ENCODE results near the gene RBP5. TPM values are rescaled to one million over a fixed set of nuclear protein-coding genes. Genes with fewer than 3 reads are reported as not detected.
"Not testable (repeated sequence)": the region's sequence is repeated elsewhere in the genome, so short reads cannot be mapped to it uniquely, and the experiment has no call there.

RBP5 gene
- total RNA-seq, 1 donor from 2014 or later, result 0.62 TPM

- peak; percentile 92 for DNase-seq (ENCODE audit: low spot score)
- intact Hi-C loops (cut with DNase I), result loop anchor here (2.0 kb wide), 1 partner anchor 47 kb away; the partner anchor contains the start of gene C1S
These were observed 20.5 kb downstream of the RBP5 start for GRCh38 chr12:7108003-7108795.

GRCh38 chr12:7107636-7108002 is 21.1 kb downstream of the RBP5 start:
- intact Hi-C loops (cut with DNase I), result loop anchor here (2.0 kb wide), 1 partner anchor 47 kb away; the partner anchor contains the start of gene C1S

DNA sequence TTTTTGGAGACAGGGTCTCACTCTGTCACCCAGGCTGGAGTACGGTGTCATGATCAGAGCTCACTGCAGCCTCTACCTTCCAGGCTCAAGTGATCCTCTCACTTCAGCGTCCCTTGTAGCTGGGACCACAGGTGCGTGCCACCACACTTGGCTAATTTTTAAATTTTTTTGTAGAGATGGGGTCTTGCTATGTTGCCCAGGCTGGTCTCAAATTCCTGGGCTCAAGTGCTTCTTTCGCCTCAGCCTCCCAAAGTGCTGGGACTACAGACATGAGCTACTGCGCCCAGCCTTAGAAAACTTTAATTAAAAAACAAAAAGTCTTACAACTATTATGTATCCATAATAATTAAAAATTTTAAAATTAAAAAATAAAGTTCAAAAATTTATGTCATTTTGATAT is 21.5 kb downstream of the RBP5 start:
- peak; percentile 44 for DNase-seq (ENCODE audit: low spot score)
- intact Hi-C loops (cut with DNase I), result not testable (repeated sequence)

More at GRCh38 chr12:7107636-7108002, 21.1 kb downstream of the RBP5 start:
- DNase-seq (ENCODE audit: low spot score), result peak; percentile 71

- no peak for DNase-seq (ENCODE audit: low spot score)
- intact Hi-C loops (cut with DNase I), result no loop called here
These were observed 22.6 kb downstream of the RBP5 start for GRCh38 chr12:7106082-7106481.

DNA sequence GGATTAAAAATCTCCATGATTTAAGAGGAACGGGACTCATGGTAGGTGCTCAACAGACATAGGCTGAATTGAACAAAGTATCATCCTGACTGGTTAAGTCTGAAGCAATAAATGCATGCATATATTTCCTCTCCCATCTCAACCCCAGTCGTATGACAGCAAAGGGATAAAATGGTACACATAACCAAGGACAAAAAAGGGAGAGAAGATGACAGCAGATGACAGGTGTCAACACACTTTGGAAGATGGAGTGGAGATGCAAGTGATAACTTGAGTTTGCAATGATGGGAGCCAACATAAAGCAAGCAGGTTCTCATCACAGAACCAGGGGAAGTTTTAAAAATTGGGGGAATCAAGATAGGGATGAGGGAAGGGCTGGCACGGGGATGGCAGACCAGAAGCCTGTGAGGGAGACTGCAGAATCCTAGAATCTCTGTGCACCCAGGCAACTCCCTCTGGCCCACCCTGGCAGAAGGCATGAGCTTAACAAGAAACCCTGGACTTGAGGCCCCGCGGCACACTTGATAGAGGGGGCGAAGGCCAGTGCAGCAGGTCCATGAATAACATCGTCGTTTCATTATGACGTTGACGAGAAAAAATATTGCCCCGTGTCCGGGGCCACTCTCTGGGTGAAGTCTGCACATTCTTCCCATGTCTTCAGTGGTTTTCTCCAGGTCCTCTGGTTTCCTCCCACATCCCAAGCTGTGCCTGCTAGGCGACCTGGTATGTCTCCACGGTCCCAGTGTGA is 24.7 kb downstream of the RBP5 start:
- intact Hi-C loops (cut with DNase I), result no loop called here
- no peak for DNase-seq (ENCODE audit: low spot score)

GRCh38 chr12:7102582-7102981 is 26.1 kb downstream of the RBP5 start:
- intact Hi-C loops (cut with DNase I), result no loop called here
- DNase-seq (ENCODE audit: low spot score), result no peak

DNA sequence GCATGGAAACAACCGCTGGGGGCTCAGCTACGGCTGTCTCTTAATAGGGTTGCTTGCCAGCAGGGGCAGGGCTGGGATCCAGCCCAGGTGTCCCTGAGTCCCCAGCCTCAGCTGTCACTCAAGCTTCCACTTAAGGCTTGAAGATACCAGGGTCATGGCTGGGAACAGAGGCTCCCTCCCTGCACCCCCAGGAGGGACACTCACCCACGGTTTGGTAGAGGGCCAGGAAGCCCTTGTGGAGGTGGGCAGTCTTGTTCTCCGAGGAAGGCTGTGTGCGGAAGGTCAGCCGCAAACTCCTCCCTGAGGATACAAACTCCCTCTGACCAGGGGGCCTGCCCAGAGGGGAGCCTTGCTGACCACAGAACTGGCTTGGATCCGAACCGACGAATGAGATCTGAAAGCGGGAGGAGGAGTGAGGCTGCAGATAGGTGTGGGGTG is 27.0 kb downstream of the RBP5 start:
- intact Hi-C loops (cut with DNase I), result no loop called here
- no peak for DNase-seq (ENCODE audit: low spot score)

DNA sequence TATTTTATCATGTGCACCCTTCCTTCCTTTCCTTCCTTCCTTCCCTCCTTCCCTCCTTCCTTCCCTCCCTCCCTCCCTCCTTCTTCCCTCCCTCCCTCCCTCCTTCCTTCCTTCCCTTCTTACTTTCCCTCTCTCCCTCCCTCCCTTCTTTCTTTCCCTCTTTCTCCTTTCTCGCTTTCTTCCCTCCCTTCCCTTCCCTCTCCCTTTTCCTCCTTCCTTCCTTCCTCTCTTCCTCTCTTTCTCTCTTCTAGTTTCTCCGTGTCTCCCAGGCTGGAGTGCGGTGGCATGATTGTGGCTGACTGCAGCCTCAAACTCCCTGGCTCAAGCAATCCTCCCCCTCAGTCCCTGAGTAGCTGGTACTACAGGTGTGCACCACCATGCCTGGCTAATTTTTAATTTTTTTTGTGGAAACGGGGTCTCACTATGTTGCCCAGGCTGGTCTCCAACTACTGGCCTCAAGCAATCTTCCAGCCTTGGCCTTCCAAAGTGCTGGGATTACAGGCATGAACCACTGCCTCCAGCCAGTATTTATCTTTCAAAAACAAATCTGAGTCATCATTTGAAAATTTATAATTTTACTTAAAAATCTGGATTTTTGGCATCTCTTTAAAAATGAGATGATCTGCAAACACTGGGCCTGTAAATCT is 27.5 kb downstream of the RBP5 start:
- intact Hi-C loops (cut with DNase I), result no loop called here
- DNase-seq (ENCODE audit: low spot score), result no peak

DNA sequence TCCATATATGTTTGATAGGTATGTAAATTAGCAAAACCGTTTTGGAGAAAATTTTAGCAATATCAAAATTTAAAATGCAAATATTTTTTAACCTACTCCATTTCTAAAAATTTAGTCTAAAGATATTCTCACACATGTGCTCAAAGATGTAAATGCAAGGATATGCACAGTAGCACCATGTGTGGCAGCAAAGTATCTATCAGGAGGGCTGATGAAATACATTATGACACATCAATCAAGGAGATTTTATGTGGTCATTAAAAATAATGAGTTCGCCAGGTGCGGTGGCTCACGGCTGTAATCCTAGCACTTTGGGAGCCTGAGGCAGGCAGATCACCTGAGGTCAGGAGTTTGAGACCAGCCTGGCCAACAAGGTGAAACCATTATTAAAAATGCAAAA is 28.4 kb downstream of the RBP5 start:
- intact Hi-C loops (cut with DNase I), result no loop called here
- no peak for DNase-seq (ENCODE audit: low spot score)

DNA sequence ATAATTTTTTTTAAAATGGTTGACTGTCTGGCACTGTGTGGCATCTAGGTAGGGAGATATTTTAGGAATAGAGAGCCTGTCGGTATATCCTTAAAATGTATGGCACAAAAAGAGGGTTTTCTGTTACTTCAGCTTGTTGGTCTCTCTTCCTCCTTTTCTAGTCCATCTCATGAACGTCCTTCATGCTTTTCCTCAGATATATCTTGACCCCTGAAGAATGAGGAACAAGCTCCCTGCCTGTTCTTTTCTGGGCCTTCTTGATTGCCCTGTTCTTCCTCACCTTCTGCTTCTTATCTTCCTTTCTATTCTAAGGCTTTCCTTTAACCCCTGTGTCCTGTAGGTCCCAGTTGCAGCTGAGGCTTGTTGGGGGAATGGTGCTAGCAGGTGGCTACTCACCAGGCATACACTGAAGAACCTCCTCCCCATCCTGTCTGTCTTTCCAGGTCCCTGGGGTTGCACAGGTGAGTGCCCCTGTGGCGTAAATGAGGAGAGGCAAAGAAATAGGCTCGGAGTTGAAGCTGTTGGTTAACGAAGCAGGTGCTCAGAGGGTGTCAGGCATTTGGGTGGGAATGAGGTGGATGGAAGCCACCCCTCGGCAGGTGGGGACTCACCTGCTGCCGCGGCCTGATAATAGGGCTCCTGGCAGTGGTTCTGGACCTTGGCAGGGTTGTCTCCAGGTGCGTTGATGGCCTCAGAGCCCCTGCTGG is 29.2 kb downstream of the RBP5 start:
- intact Hi-C loops (cut with DNase I), result no loop called here

GRCh38 chr12:7096979-7097378 is 31.7 kb downstream of the RBP5 start:
- no peak for DNase-seq (ENCODE audit: low spot score)
- intact Hi-C loops (cut with DNase I), result no loop called here

More for the DNA sequence above, 29.2 kb downstream of the RBP5 start:
- no peak for DNase-seq (ENCODE audit: low spot score)

- intact Hi-C loops (cut with DNase I), result no loop called here
These were observed 32.4 kb downstream of the RBP5 start for GRCh38 chr12:7096006-7096932.

GRCh38 chr12:7093892-7094291 is 34.8 kb downstream of the RBP5 start:
- no peak for DNase-seq (ENCODE audit: low spot score)
- intact Hi-C loops (cut with DNase I), result loop anchor here (5.0 kb wide), 1 partner anchor 122 kb away; the partner anchor contains the start of genes EMG1 and PHB2

More at GRCh38 chr12:7096006-7096932, 32.4 kb downstream of the RBP5 start:
- DNase-seq (ENCODE audit: low spot score), result no peak

GRCh38 chr12:7093486-7093885 is 35.2 kb downstream of the RBP5 start:
- intact Hi-C loops (cut with DNase I), result loop anchor here (5.0 kb wide), 1 partner anchor 121 kb away; the partner anchor contains the start of genes EMG1 and PHB2

DNA sequence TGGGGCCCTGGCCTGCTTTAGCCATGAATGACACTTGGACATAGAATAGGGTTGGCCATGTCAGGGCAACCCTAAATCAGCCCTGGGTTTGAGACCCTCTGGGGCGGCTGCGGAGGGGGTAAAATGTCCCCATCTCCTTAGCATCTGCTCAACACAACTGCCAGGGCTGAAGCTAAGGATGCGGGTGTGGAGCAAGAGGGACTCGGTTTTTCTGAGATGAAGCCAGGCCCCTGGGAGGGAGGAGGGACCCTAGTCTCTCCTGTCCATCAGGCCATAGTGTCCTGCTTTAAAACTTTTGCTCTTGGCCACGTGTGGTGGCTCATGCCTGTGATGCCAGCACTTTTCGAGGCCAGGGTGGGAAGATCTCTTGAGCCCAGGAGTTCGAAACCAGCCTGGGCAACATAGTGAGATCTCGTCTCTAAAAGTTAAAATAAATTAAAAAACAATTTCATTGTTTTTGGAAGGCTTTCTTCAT is 35.7 kb downstream of the RBP5 start:
- intact Hi-C loops (cut with DNase I), result loop anchor here (1.0 to 5.0 kb wide), 2 partner anchors 33 to 121 kb away; partner anchors contain the start of genes C1S, EMG1 and PHB2
- no peak for DNase-seq (ENCODE audit: low spot score)

More at GRCh38 chr12:7093486-7093885, 35.2 kb downstream of the RBP5 start:
- no peak for DNase-seq (ENCODE audit: low spot score)

GRCh38 chr12:7092229-7092985 is 36.3 kb downstream of the RBP5 start, which contains the start of gene C1R:
Gene C1R, minus strand, starts transcription at chr12:7092445. Its CDS starts 57 bp downstream, at chr12:7092388.
- intact Hi-C loops (cut with DNase I), result loop anchor here (1.0 to 5.0 kb wide), 2 partner anchors 32 to 120 kb away; partner anchors contain the start of genes C1S, EMG1 and PHB2
- peak; percentile 84 for DNase-seq (ENCODE audit: low spot score)

GRCh38 chr12:7091660-7092228 is 36.9 kb downstream of the RBP5 start:
- no peak for DNase-seq (ENCODE audit: low spot score)
- intact Hi-C loops (cut with DNase I), result loop anchor here (1.0 to 5.0 kb wide), 2 partner anchors 31 to 119 kb away; partner anchors contain the start of genes C1S, EMG1 and PHB2
